HG02610 (cell line): ENCODE measurements around the gene RUSC2.
"Not testable (repeated sequence)": the region's sequence is repeated elsewhere in the genome, so short reads cannot be mapped to it uniquely, and the experiment has no call there.

ENCODE experiments used
- ATAC-seq: cut with Tn5 transposase; IDR thresholded peaks from one replicate; pipeline ENCODE4 v1.9.1; 2021; ENCODE audit warnings: mild to moderate bottlenecking, moderate library complexity; ENCODE audit not compliant: unreplicated experiment

The RUSC2 gene

DNA sequence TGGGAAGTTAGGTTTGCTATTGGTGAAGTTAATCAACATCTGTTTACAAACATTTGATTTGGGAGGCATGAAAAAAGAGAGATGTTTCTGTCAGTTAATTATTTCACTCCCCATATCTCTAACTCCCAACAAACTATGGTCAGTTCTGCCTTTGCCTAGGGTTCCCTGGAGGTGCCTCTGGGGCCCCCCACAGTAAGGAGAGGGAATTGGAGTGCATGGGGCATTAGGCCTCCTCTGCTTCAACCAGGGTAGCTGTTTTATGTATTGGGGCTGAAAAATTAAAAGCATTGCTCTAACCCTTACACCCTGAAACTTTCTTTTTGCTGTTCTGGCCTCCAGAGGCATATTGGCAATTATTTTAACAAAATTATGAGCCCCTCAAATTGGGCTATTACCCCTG lies 32.3 kb downstream of the RUSC2 start:
- ATAC-seq: no peak

DNA sequence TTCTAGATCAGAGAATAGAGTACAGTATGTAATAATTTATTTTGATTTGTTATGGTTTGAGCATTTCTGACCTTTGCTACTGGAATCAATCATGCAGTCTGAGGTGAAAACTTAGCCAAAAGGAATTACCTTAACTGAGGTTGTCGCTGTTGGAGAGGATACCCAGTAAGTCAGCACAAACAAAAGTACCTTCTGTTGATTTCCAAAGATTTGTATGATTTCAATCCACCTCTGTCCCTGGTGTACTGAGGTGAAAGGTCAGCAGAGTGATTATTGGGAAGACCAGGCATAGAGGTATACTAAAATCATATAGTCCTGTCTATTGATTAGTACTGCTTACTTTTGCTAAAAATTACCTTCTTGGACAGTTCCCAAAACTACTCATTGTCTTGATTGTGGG lies 32.8 kb downstream of the RUSC2 start:
- ATAC-seq: no peak

DNA sequence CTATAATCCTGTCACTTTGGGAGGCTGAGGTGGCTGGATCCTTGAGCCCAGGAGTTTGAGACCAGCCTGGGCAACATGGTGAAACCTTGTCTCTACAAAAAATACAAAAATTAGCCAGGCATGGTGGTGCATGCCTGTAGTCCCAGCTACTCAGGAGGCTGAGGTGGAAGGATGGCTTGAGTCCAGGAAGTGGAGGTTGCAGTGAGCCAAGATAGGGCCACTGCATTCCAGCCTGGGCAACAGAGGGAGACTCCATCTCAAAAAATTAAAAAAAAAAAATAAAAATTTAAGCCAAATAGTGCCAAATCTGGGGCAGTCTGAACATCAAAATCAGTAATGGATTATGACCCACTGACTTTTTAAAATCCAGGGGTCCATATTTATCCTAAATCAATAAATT lies 33.6 kb downstream of the RUSC2 start:
- ATAC-seq: not testable (repeated sequence)

DNA sequence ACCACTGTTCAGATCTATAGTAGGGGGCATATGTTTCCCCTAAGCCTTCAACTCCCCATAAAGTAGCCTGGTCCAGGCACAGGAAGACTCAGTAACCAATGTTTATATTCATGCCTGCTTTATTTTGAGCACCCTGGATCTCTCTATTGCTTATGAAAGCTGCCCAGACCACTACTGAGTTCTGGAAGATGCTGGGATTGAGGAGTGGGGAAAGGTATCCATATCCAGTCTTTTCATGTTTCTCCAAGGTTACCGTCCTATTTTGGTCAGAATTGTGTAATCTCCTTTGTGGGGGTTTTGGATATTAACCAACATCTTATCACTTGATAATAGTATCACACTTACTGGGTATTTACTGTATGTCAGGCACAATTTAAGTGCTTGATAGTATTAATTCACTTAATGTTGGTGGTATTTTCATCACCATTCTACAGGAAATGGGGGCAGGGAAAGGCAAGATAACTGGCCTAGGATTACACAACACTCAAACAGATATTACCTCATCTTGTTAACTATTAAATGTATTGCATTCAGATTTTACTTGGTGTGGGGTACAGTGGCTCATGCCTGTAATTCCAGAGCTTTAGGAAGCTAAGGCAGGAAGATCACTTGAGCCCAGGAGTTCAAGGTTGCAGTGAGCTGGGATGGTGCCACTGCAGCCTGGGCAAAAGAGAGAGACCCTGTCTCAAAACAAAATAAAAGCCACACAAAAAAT lies 36.3 kb downstream of the RUSC2 start:
- no peak for ATAC-seq

DNA sequence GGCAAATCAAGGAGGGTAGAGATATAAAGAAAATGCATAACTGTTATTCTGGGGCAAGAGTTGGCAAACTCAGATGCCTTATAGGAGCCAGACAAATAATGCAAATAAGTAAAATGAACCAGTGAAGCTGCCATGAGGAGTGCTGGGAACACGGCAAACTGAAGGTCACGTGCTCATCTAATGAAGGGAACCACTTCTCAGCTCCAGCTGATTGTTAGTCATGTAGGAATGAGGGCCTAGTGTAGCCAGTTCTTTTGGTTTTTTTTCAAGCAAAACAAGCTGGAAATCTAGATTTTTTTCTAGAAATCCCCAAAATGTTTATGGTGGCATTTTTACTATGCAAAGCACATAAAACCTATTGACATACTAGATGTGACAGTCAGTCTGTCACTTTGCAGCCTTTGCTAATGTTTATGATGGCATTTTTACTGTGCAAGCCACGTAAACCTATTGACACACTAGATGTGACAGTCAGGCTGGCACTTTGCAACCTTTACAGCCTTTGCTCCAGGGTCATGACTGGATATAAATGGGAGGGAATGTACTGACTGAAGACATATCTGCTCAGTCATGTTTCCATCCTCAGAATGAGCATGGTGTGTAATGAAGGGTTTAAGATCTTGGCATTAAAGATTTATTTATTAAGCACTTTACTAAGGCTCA lies 39.4 kb downstream of the RUSC2 start:
- ATAC-seq: no peak

DNA sequence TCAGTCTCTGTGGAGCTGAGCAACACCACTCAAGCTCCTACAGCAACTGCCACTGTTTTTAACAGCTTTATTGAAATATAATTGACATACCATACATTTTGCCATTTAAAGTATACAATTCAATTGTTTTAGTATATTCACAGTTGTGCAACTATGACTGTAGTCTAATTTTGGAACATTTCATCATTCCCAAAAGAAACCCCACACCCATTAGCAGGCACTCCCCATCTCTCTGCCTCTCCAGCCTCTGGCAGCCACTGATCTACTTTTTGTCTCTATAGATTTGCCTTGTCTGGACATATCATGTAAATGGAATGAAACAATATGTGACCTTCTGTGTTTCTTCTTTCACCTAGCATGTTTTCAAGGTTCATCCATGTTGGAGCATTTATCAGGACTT lies 43.5 kb downstream of the RUSC2 start:
- no peak for ATAC-seq

DNA sequence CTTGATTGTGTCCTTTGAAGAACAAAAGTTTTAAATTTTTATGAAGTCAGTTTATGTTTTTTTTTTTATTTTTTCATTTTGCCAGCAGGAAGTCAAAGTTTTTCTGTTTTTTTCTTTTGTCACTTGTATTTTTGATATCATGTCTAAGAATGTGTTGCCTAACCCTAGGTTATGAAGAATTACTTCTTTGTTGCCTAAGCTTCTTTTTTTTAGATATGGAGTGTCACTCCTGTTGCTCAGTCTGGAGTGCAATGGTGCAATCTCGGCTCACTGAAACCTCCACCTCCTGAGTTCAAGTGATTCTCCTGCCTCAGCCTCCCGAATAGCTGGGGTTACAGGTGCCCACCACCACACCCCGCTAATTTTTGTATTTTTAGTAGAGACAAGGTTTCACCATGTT lies 45.0 kb downstream of the RUSC2 start:
- ATAC-seq: not testable (repeated sequence)

DNA sequence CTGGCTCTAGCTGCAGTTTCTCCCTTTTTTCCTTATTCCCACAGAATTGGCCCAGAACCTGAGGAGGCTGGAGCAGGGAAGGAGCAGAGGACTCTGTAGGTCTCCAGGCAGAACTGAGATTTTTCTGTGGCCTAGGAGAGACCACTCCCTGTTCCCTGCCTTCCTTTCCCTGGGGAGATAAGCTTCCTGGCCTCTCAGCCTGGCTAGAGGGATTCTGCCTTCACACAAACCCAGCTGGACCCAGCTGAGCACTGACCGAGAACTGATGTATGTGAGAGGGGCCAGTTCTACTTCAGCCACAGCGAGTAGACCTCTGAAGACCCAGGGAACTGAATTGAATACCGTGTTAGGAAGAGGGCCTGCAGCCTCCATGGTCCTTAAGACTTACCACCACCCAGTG lies 48.0 kb downstream of the RUSC2 start:
- no peak for ATAC-seq

DNA sequence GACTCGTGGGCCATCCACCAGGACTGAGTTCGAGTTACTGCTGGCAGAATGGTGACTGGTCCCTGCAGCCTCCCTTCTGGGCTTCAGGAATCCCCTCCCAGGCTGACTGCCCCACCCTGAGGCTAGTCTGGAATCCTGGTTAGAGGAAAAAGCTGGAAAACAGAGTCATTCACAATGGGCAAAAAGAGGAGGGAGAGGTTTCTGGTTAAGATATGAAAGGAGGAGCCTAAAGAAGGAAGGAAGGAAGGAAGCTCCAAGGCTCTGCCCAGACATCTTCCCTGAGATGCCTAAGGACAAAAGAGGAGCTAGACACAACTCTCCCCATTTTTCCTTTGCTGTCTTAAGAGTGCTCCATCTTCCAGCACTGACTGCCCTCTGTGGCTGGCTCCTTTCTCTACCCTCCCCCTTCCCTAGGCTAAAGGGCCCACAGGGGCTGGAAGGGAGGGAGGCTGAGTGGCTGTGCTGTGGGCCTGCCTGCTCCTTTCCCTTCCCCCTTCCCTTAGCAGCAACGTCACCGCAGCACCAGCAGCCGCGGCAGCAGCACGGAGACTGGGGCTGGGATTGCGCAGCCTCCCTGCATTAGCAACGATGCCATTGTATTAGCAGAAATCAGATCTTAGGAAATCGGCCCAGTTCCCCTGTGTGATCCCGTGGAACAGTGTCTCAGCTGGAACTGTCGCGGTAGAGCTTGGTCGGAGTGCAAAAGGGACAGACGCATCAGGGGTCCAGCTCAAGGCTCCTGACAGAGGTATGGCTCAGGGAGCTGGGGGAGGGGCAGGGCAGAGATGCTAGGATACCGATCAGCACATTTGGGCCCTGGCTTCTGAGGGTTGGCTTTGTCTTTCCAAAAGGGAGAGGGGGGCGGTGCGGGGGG lies 48.7 kb downstream of the RUSC2 start:
- no peak for ATAC-seq
